Measurements from ENCODE around the gene HLA-G.

HLA-G gene

GRCh38 chr6:29864037-29864810 is 36.6 kb downstream of the HLA-G start:
- no peak overlapping the region for H2BK120ac ChIP-seq (ENCODE audit: low read depth, low read length)
- H3K4me2 ChIP-seq (ENCODE audit: insufficient read depth, low read length, poor library complexity, severe bottlenecking): no peak overlapping the region
- WGBS, 2 donors (ENCODE audit: extremely low coverage in 2 of 2, insufficient read length in 2 of 2, insufficient replicate concordance in 1 of 2): no CpG with 5 or more reads among the region's 24 CpGs
- no peak overlapping the region for H3K27ac ChIP-seq (replicated peaks; ENCODE audit: low read length)
- H3K23ac ChIP-seq (ENCODE audit: low read depth, low read length, poor library complexity): no peak overlapping the region
- H2AFZ ChIP-seq (ENCODE audit: low read length): peak overlapping the region; percentile 22
- no peak overlapping the region for H2BK12ac ChIP-seq (ENCODE audit: low read length)
- peaks cover 0 to 2% of the 10 kb centered on the region in 2 donors for H3K9me3 ChIP-seq (replicated peaks in 1 of 2; ENCODE audit: control insufficient read depth in 2 of 2, insufficient read depth in 1 of 2, low read depth in 1 of 2, low read length in 2 of 2)
- H4K8ac ChIP-seq (ENCODE audit: low read depth, low read length): peak overlapping the region; percentile 23
- no peak overlapping the region for H3K14ac ChIP-seq (ENCODE audit: low read length)
- no peaks in the 10 kb centered on the region for H3K4me1 ChIP-seq (ENCODE audit: control insufficient read depth in 2 of 2, insufficient read depth in 1 of 2, low read depth in 1 of 2, low read length in 2 of 2)
- no peak for DNase-seq (ENCODE audit: low spot score)
- no peak overlapping the region for H2BK15ac ChIP-seq (ENCODE audit: low read length)
- H3K4ac ChIP-seq (ENCODE audit: low read length): no peak overlapping the region
- no peak overlapping the region for H3K4me3 ChIP-seq (ENCODE audit: low read length in 2 of 2)
- H3K18ac ChIP-seq (ENCODE audit: low read length): no peak overlapping the region
- H3K79me1 ChIP-seq (ENCODE audit: low read depth, low read length): no peaks in the 10 kb centered on the region
- H2BK5ac ChIP-seq (ENCODE audit: low read length): no peak overlapping the region
- H2AK5ac ChIP-seq (ENCODE audit: low read depth, low read length): no peak overlapping the region
- H3K27me3 ChIP-seq (ENCODE audit: control insufficient read depth in 3 of 3, insufficient read depth in 3 of 3, low read depth in 1 of 3, low read length in 3 of 3): peaks cover 0 to 35% (median 7%) of the 10 kb centered on the region in 3 experiments
- no peak overlapping the region for H4K91ac ChIP-seq (ENCODE audit: low read depth, low read length, poor library complexity)
- no peaks in the 10 kb centered on the region for H3K36me3 ChIP-seq (replicated peaks in 1 of 2; ENCODE audit: control insufficient read depth in 2 of 2, insufficient read depth in 2 of 2, low read length in 2 of 2)
- H3K9ac ChIP-seq (ENCODE audit: low read depth, low read length, poor library complexity): peak overlapping the region; percentile 65

- Histone ChIP-seq H2AK5ac (ENCODE audit: low read depth, low read length) (no peak overlapping the region), H3K36me3 (replicated peaks in 1 of 2; ENCODE audit: control insufficient read depth in 2 of 2, insufficient read depth in 2 of 2, low read length in 2 of 2) (no peaks in the 10 kb centered on the region), H2BK5ac (ENCODE audit: low read length) (no peak overlapping the region), H3K79me1 (ENCODE audit: low read depth, low read length) (no peaks in the 10 kb centered on the region), H3K4me1 (ENCODE audit: control insufficient read depth in 2 of 2, insufficient read depth in 1 of 2, low read depth in 1 of 2, low read length in 2 of 2) (no peaks in the 10 kb centered on the region), H4K91ac (ENCODE audit: low read depth, low read length, poor library complexity) (no peak overlapping the region), H3K14ac (ENCODE audit: low read length) (no peak overlapping the region), H3K27ac (replicated peaks; ENCODE audit: low read length) (no peak overlapping the region), H3K9ac (ENCODE audit: low read depth, low read length, poor library complexity) (peak overlapping the region; percentile 32), H3K23ac (ENCODE audit: low read depth, low read length, poor library complexity) (no peak overlapping the region), H3K18ac (ENCODE audit: low read length) (no peak overlapping the region), H4K8ac (ENCODE audit: low read depth, low read length) (no peak overlapping the region), H3K4me3 (ENCODE audit: low read length in 2 of 2) (no peak overlapping the region), H2BK12ac (ENCODE audit: low read length) (no peak overlapping the region), H3K27me3 (ENCODE audit: control insufficient read depth in 3 of 3, insufficient read depth in 3 of 3, low read depth in 1 of 3, low read length in 3 of 3) (peaks cover 0 to 35% (median 7%) of the 10 kb centered on the region in 3 experiments), H3K9me3 (replicated peaks in 1 of 2; ENCODE audit: control insufficient read depth in 2 of 2, insufficient read depth in 1 of 2, low read depth in 1 of 2, low read length in 2 of 2) (peaks cover 0 to 4% of the 10 kb centered on the region in 2 donors), H2BK120ac (ENCODE audit: low read depth, low read length) (no peak overlapping the region), H3K4me2 (ENCODE audit: insufficient read depth, low read length, poor library complexity, severe bottlenecking) (no peak overlapping the region), H3K4ac (ENCODE audit: low read length) (no peak overlapping the region), H2AFZ (ENCODE audit: low read length) (no peak overlapping the region), H2BK15ac (ENCODE audit: low read length) (no peak overlapping the region)
- no CpG with 5 or more reads among the region's 1 CpG for whole genome bisulfite sequencing, 2 donors (ENCODE audit: extremely low coverage in 2 of 2, insufficient read length in 2 of 2, insufficient replicate concordance in 1 of 2)
- DNase-seq (ENCODE audit: low spot score): no peak
These were observed 38.0 kb downstream of the HLA-G start for GRCh38 chr6:29865631-29866030.

GRCh38 chr6:29870104-29870503 is 42.5 kb downstream of the HLA-G start:
- Histone ChIP-seq H3K9ac (ENCODE audit: low read depth, low read length, poor library complexity) (no peak overlapping the region), H2AK5ac (ENCODE audit: low read depth, low read length) (no peak overlapping the region), H2AFZ (ENCODE audit: low read length) (no peak overlapping the region), H3K4ac (ENCODE audit: low read length) (no peak overlapping the region), H3K4me2 (ENCODE audit: insufficient read depth, low read length, poor library complexity, severe bottlenecking) (no peak overlapping the region), H4K8ac (ENCODE audit: low read depth, low read length) (no peak overlapping the region), H2BK5ac (ENCODE audit: low read length) (no peak overlapping the region), H3K18ac (ENCODE audit: low read length) (no peak overlapping the region), H3K4me1 (ENCODE audit: control insufficient read depth in 2 of 2, insufficient read depth in 1 of 2, low read depth in 1 of 2, low read length in 2 of 2) (no peaks in the 10 kb centered on the region), H3K27ac (replicated peaks; ENCODE audit: low read length) (no peak overlapping the region), H4K91ac (ENCODE audit: low read depth, low read length, poor library complexity) (no peak overlapping the region), H2BK15ac (ENCODE audit: low read length) (no peak overlapping the region), H2BK120ac (ENCODE audit: low read depth, low read length) (no peak overlapping the region), H2BK12ac (ENCODE audit: low read length) (no peak overlapping the region), H3K9me3 (replicated peaks in 1 of 2; ENCODE audit: control insufficient read depth in 2 of 2, insufficient read depth in 1 of 2, low read depth in 1 of 2, low read length in 2 of 2) (peaks cover 0 to 6% of the 10 kb centered on the region in 2 donors), H3K27me3 (ENCODE audit: control insufficient read depth in 3 of 3, insufficient read depth in 3 of 3, low read depth in 1 of 3, low read length in 3 of 3) (peaks cover 0 to 15% (median 7%) of the 10 kb centered on the region in 3 experiments), H3K36me3 (replicated peaks in 1 of 2; ENCODE audit: control insufficient read depth in 2 of 2, insufficient read depth in 2 of 2, low read length in 2 of 2) (no peaks in the 10 kb centered on the region), H3K14ac (ENCODE audit: low read length) (no peak overlapping the region), H3K23ac (ENCODE audit: low read depth, low read length, poor library complexity) (no peak overlapping the region), H3K79me1 (ENCODE audit: low read depth, low read length) (no peaks in the 10 kb centered on the region), H3K4me3 (ENCODE audit: low read length in 2 of 2) (no peak overlapping the region)
- DNase-seq (ENCODE audit: low spot score): no peak
- no CpG with 5 or more reads among the region's 2 CpGs for WGBS, 2 donors (ENCODE audit: extremely low coverage in 2 of 2, insufficient read length in 2 of 2, insufficient replicate concordance in 1 of 2)

DNA sequence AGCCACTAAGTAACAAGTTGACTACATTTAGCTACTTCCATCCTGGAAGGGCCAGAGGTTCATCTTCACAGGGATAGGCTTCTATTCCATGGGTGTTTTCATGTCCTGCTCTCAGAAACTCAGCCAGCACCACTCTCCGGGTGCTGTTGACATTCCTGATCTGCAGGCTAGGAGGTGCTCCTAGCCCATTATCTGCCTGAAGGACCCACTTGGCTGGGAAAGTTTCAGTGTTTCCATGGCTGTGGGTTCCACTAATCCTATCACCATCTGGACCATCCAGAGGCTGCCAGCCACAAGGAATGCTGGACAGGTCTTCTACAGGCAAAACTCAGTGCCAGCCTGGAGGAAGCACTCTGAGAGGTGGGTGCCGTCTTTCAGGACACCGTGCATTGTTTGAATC is 45.2 kb downstream of the HLA-G start:
- no peak overlapping the region for H2BK15ac ChIP-seq (ENCODE audit: low read length)
- no peak overlapping the region for H2BK120ac ChIP-seq (ENCODE audit: low read depth, low read length)
- H3K14ac ChIP-seq (ENCODE audit: low read length): no peak overlapping the region
- H3K23ac ChIP-seq (ENCODE audit: low read depth, low read length, poor library complexity): no peak overlapping the region
- no peaks in the 10 kb centered on the region for H3K36me3 ChIP-seq (replicated peaks in 1 of 2; ENCODE audit: control insufficient read depth in 2 of 2, insufficient read depth in 2 of 2, low read length in 2 of 2)
- H3K18ac ChIP-seq (ENCODE audit: low read length): no peak overlapping the region
- H2AK5ac ChIP-seq (ENCODE audit: low read depth, low read length): no peak overlapping the region
- H2BK12ac ChIP-seq (ENCODE audit: low read length): no peak overlapping the region
- peaks cover 0 to 4% of the 10 kb centered on the region in 2 donors for H3K9me3 ChIP-seq (replicated peaks in 1 of 2; ENCODE audit: control insufficient read depth in 2 of 2, insufficient read depth in 1 of 2, low read depth in 1 of 2, low read length in 2 of 2)
- H3K27ac ChIP-seq (replicated peaks; ENCODE audit: low read length): no peak overlapping the region
- no peak overlapping the region for H3K4me2 ChIP-seq (ENCODE audit: insufficient read depth, low read length, poor library complexity, severe bottlenecking)
- no peak for DNase-seq (ENCODE audit: low spot score)
- H3K79me1 ChIP-seq (ENCODE audit: low read depth, low read length): no peaks in the 10 kb centered on the region
- no peak overlapping the region for H4K8ac ChIP-seq (ENCODE audit: low read depth, low read length)
- no peak overlapping the region for H3K4ac ChIP-seq (ENCODE audit: low read length)
- H3K9ac ChIP-seq (ENCODE audit: low read depth, low read length, poor library complexity): no peak overlapping the region
- no peak overlapping the region for H3K4me3 ChIP-seq (ENCODE audit: low read length in 2 of 2)
- peaks cover 0 to 2% (median 0%) of the 10 kb centered on the region in 3 experiments for H3K27me3 ChIP-seq (ENCODE audit: control insufficient read depth in 3 of 3, insufficient read depth in 3 of 3, low read depth in 1 of 3, low read length in 3 of 3)
- no CpG with 5 or more reads among the region's 3 CpGs for WGBS, 2 donors (ENCODE audit: extremely low coverage in 2 of 2, insufficient read length in 2 of 2, insufficient replicate concordance in 1 of 2)
- H3K4me1 ChIP-seq (ENCODE audit: control insufficient read depth in 2 of 2, insufficient read depth in 1 of 2, low read depth in 1 of 2, low read length in 2 of 2): no peaks in the 10 kb centered on the region
- H2BK5ac ChIP-seq (ENCODE audit: low read length): no peak overlapping the region
- no peak overlapping the region for H2AFZ ChIP-seq (ENCODE audit: low read length)
- no peak overlapping the region for H4K91ac ChIP-seq (ENCODE audit: low read depth, low read length, poor library complexity)
